HUES6 (cell line): ENCODE measurements around the gene ANK2.

Experiments used
- H3K27ac ChIP-seq: 2 replicates; pipeline ENCODE4 v1.7.0; 2013; ENCODE audit warnings: low read depth, mild to moderate bottlenecking, low read length, inconsistent platforms
- H3K27me3 ChIP-seq: 2 replicates; pipeline ENCODE4 v1.6.1; 2013; ENCODE audit warnings: low read length; ENCODE audit not compliant: control insufficient read depth, insufficient read depth
- H3K36me3 ChIP-seq: 2 replicates; pipeline ENCODE4 v1.6.1; 2013; ENCODE audit warnings: low read length; ENCODE audit not compliant: control insufficient read depth, insufficient read depth
- H3K4me1 ChIP-seq: 2 replicates; pipeline ENCODE4 v1.6.1; 2013; ENCODE audit warnings: low read length; ENCODE audit not compliant: control insufficient read depth, insufficient read depth
- H3K4me3 ChIP-seq: 2 replicates; pipeline ENCODE4 v1.5.1; 2013; ENCODE audit warnings: low read depth, low read length
- H3K9ac ChIP-seq: one replicate; pipeline ENCODE4 v1.6.1; 2013; ENCODE audit warnings: mild to moderate bottlenecking, low read length
- H3K9me3 ChIP-seq: 2 replicates; pipeline ENCODE4 v1.6.1; 2013; ENCODE audit warnings: low read depth, low read length; ENCODE audit not compliant: control insufficient read depth, insufficient read depth

Gene ANK2

DNA sequence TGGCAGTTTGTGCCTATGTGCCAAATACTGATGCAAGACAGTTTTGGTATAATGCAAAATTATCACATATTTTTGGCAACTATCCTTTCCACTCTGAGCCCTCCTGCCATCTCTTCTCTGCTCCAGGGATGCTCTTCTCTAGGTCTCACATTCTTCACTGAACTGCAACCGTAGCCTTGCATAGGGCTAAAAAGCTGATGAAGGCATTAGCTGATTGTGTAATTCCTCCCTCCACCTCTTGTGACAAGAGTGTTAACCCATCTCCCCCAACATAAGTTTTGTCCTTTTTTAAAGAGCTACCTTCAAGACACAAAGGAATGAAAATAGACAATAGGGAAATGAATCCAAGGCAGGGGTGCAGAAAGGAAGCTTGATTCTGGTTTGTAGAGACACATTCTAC lies 33.1 kb upstream of the ANK2 start:
- H3K4me3 ChIP-seq: no peak overlapping the region
- no peak overlapping the region for H3K27ac ChIP-seq
- H3K36me3 ChIP-seq: no peaks in the 10 kb centered on the region
- no peak overlapping the region for H3K9ac ChIP-seq
- H3K4me1 ChIP-seq: no peaks in the 10 kb centered on the region
- H3K9me3 ChIP-seq: no peaks in the 10 kb centered on the region
- H3K27me3 ChIP-seq: no peaks in the 10 kb centered on the region

DNA sequence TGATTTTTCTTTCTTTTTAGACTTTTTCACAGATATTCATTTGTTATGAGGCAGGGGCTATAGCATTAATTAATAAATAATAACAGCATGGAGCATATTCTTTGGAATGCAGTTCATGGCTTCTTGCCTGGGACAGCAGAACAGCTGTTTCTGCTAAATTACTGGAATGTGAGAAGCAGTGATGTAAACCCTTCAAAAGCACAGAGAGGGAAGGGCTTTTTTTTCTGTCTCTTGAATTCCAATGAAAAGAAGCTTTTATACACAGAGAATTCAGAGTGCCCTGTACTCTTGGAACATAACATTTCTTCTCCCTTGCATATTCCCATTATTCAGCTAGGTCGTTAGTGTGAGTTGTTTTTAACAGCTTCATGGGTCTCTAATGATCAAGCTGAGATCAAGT lies 28.5 kb upstream of the ANK2 start:
- Histone ChIP-seq H3K36me3 (no peaks in the 10 kb centered on the region), H3K27me3 (no peaks in the 10 kb centered on the region), H3K27ac (no peak overlapping the region), H3K9ac (no peak overlapping the region), H3K9me3 (no peaks in the 10 kb centered on the region), H3K4me3 (no peak overlapping the region), H3K4me1 (no peaks in the 10 kb centered on the region)

- Histone ChIP-seq H3K4me3 (no peak overlapping the region), H3K9ac (no peak overlapping the region), H3K27ac (no peak overlapping the region), H3K36me3 (0 out of 2 replicates have a peak, but pooled peaks cover 3% of the 10 kb centered on the region), H3K27me3 (no peaks in the 10 kb centered on the region), H3K9me3 (no peaks in the 10 kb centered on the region), H3K4me1 (no peaks in the 10 kb centered on the region)
These were observed 25.1 kb upstream of the ANK2 start for GRCh38 chr4:113024388-113024787.

DNA sequence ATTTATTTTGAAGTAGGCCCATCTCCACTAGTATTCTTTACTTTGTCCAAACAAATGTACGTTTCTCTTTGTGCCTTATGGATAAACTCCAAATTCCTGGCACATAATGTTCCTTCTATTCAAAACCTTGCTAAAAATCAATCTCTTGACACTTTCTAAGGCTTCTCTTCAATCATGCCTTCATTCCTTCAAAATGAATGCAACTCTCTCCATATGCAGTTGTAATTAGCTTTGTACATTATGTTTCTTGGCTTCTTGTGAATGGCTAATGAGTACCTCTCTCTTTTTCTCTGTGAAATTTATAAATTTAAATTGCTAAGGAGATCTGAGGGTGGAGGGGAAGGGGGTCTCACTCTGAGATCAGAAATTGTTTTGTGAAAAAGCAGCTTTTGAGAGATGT lies 24.0 kb upstream of the ANK2 start:
- Histone ChIP-seq H3K36me3 (0 out of 2 replicates have a peak, but pooled peaks cover 3% of the 10 kb centered on the region), H3K4me1 (no peaks in the 10 kb centered on the region), H3K9me3 (no peaks in the 10 kb centered on the region), H3K27ac (no peak overlapping the region), H3K27me3 (no peaks in the 10 kb centered on the region), H3K9ac (no peak overlapping the region), H3K4me3 (no peak overlapping the region)

- Histone ChIP-seq H3K4me3 (no peak overlapping the region), H3K9ac (no peak overlapping the region), H3K27ac (no peak overlapping the region), H3K36me3 (0 out of 2 replicates have a peak, but pooled peaks cover 3% of the 10 kb centered on the region), H3K4me1 (no peaks in the 10 kb centered on the region), H3K27me3 (no peaks in the 10 kb centered on the region), H3K9me3 (no peaks in the 10 kb centered on the region)
These were observed 22.9 kb upstream of the ANK2 start for GRCh38 chr4:113026556-113026955.

DNA sequence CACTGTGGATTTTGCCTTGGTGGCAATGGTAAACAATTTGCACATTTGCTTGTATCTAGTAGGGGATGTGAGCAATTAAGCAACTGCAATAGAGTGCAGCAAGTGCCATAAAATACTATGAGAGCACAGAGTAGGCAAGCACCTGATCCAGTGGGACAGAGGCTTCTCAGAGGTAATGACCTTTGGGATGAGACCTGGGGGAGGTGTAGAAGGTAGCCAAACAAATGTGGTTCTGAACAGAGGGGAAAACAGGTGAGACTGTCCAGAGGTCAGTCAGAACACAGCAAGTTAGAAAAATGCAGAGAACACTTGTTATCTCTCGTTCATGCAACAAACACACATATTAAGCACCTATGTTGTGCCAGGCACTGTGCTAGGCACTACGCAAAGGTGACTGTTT lies 21.4 kb upstream of the ANK2 start:
- Histone ChIP-seq H3K9ac (no peak overlapping the region), H3K27ac (no peak overlapping the region), H3K9me3 (no peaks in the 10 kb centered on the region), H3K36me3 (0 out of 2 replicates have a peak, but pooled peaks cover 3% of the 10 kb centered on the region), H3K4me3 (no peak overlapping the region), H3K4me1 (no peaks in the 10 kb centered on the region), H3K27me3 (no peaks in the 10 kb centered on the region)

GRCh38 chr4:113031212-113031611 lies 18.2 kb upstream of the ANK2 start:
- Histone ChIP-seq H3K27me3 (no peaks in the 10 kb centered on the region), H3K27ac (no peak overlapping the region), H3K9ac (no peak overlapping the region), H3K9me3 (no peaks in the 10 kb centered on the region), H3K36me3 (0 out of 2 replicates have a peak, but pooled peaks cover 3% of the 10 kb centered on the region), H3K4me1 (no peaks in the 10 kb centered on the region), H3K4me3 (no peak overlapping the region)

- Histone ChIP-seq H3K4me3 (no peak overlapping the region), H3K36me3 (no peaks in the 10 kb centered on the region; the same call in 1 of the 2 replicates), H3K9me3 (no peaks in the 10 kb centered on the region), H3K4me1 (no peaks in the 10 kb centered on the region), H3K27me3 (no peaks in the 10 kb centered on the region), H3K27ac (no peak overlapping the region), H3K9ac (no peak overlapping the region)
These were observed 8.7 kb upstream of the ANK2 start for GRCh38 chr4:113040793-113041192.

GRCh38 chr4:113042502-113042901 lies 7.0 kb upstream of the ANK2 start:
- Histone ChIP-seq H3K4me1 (no peaks in the 10 kb centered on the region), H3K9me3 (no peaks in the 10 kb centered on the region), H3K4me3 (no peak overlapping the region), H3K27me3 (no peaks in the 10 kb centered on the region), H3K9ac (no peak overlapping the region), H3K27ac (no peak overlapping the region), H3K36me3 (no peaks in the 10 kb centered on the region; the same call in 1 of the 2 replicates)

- no peaks in the 10 kb centered on the region for H3K27me3 ChIP-seq
- no peaks in the 10 kb centered on the region for H3K9me3 ChIP-seq
- H3K4me1 ChIP-seq: no peaks in the 10 kb centered on the region
- H3K27ac ChIP-seq: no peak overlapping the region
- no peaks in the 10 kb centered on the region; the same call in 1 of the 2 replicates for H3K36me3 ChIP-seq
- no peak overlapping the region for H3K9ac ChIP-seq
- no peak overlapping the region for H3K4me3 ChIP-seq
These were observed 5.9 kb upstream of the ANK2 start for GRCh38 chr4:113043591-113043990.

- H3K27ac ChIP-seq: no peak overlapping the region
- H3K36me3 ChIP-seq: no peaks in the 10 kb centered on the region
- no peak overlapping the region for H3K9ac ChIP-seq
- H3K9me3 ChIP-seq: no peaks in the 10 kb centered on the region
- H3K4me3 ChIP-seq: no peak overlapping the region
- no peaks in the 10 kb centered on the region for H3K27me3 ChIP-seq
- H3K4me1 ChIP-seq: peaks cover 22% of the 10 kb centered on the region
These were observed 910 bp downstream of the ANK2 start for GRCh38 chr4:113050371-113050755.

DNA sequence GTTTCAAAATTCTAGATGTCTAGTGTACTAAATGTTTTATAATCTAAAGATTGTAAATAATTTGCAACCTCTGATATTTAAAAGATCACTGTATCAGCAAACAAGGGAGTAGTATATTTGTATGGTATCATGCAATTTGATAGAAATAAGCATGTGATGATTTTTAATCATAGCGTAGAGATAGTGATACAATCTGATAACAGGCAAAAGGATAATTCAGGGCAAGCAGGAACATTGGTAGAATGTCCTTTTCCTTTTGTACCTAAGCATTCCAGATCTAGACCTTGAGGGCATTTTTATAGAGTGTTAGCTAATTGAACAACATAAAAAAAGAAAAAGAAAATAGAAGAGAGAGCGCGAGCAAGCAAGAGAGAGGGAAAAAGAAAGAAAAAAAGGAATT lies 1.4 kb downstream of the ANK2 start:
- Histone ChIP-seq H3K9ac (no peak overlapping the region), H3K9me3 (no peaks in the 10 kb centered on the region), H3K4me1 (peaks cover 22% of the 10 kb centered on the region), H3K27ac (no peak overlapping the region), H3K27me3 (no peaks in the 10 kb centered on the region), H3K4me3 (no peak overlapping the region), H3K36me3 (no peaks in the 10 kb centered on the region)
